GM23248 (cell line): ENCODE measurements around the gene ALPI. TPM values are rescaled to one million over a fixed set of nuclear protein-coding genes. Genes with fewer than 3 reads are reported as not detected.
"Not testable (repeated sequence)": the region's sequence is repeated elsewhere in the genome, so short reads cannot be mapped to it uniquely, and the experiment has no call there.

Experiments
- DNase-seq: peaks from one replicate; pipeline ENCODE4 v3.0.0-alpha.2; 2015
- H2AFZ ChIP-seq: fragments of 200-600 bp; sonication (generic); 2 replicates; pipeline ENCODE4 v1.6.1; 2016; ENCODE audit warnings: antibody characterized with exemption
- H3F3A ChIP-seq: fragments of 200-600 bp; sonication (generic); 2 replicates; pipeline ENCODE4 v1.6.1; 2016; ENCODE audit warnings: mild to moderate bottlenecking, antibody characterized with exemption, mixed run types; ENCODE audit not compliant: insufficient read depth
- H3K27ac ChIP-seq: fragments of 200-600 bp; sonication (generic); 2 replicates; pipeline ENCODE4 v1.5.1; 2016; ENCODE audit warnings: mild to moderate bottlenecking
- H3K27me3 ChIP-seq: fragments of 200-600 bp; sonication (generic); replicated peaks from 2 replicates; pipeline ENCODE4 v1.6.1; 2016; ENCODE audit warnings: mild to moderate bottlenecking; ENCODE audit not compliant: insufficient read depth
- H3K36me3 ChIP-seq: fragments of 200-600 bp; sonication (generic); 2 replicates; pipeline ENCODE4 v1.6.1; 2016; ENCODE audit warnings: low read depth, mild to moderate bottlenecking
- H3K4me1 ChIP-seq: fragments of 200-600 bp; sonication (generic); 2 replicates; pipeline ENCODE4 v1.6.1; 2016; ENCODE audit warnings: mild to moderate bottlenecking; ENCODE audit not compliant: insufficient read depth
- H3K4me2 ChIP-seq: fragments of 200-600 bp; sonication (generic); one replicate; pipeline ENCODE4 v1.6.1; 2016; ENCODE audit warnings: mild to moderate bottlenecking; ENCODE audit not compliant: unreplicated experiment
- H3K4me3 ChIP-seq: fragments of 200-600 bp; sonication (generic); 2 replicates; pipeline ENCODE4 v1.5.1; 2016; ENCODE audit warnings: mild to moderate bottlenecking
- H3K79me2 ChIP-seq: fragments of 200-600 bp; sonication (generic); 2 replicates; pipeline ENCODE4 v1.6.1; 2016; ENCODE audit warnings: mild to moderate bottlenecking; ENCODE audit not compliant: insufficient read depth
- H3K9ac ChIP-seq: fragments of 200-600 bp; sonication (generic); 2 replicates; pipeline ENCODE4 v1.6.1; 2016; ENCODE audit warnings: mild to moderate bottlenecking
- H3K9me2 ChIP-seq: fragments of 200-600 bp; sonication (generic); 2 replicates; pipeline ENCODE4 v1.6.1; 2016; ENCODE audit warnings: mixed run types, mild to moderate bottlenecking, moderate library complexity; ENCODE audit not compliant: insufficient read depth
- H3K9me3 ChIP-seq: fragments of 200-600 bp; sonication (generic); one replicate; pipeline ENCODE4 v1.6.1; 2017; ENCODE audit warnings: low read depth
- H4K20me1 ChIP-seq: fragments of 200-600 bp; sonication (generic); 2 replicates; pipeline ENCODE4 v1.6.0; 2016; ENCODE audit not compliant: insufficient read depth
- EZH2 ChIP-seq: fragments of 200-600 bp; sonication (generic); IDR thresholded peaks from 2 replicates; pipeline ENCODE4 v1.6.1; 2018; ENCODE audit warnings: antibody characterized with exemption, mild to moderate bottlenecking; ENCODE audit not compliant: insufficient read depth, poor library complexity, severe bottlenecking
- EZH2phosphoT487 ChIP-seq: fragments of 200-600 bp; sonication (generic); IDR thresholded peaks from 2 replicates; pipeline ENCODE4 v1.6.1; 2018; ENCODE audit warnings: antibody characterized with exemption, moderate library complexity, mild to moderate bottlenecking, low read depth; ENCODE audit not compliant: insufficient read depth
- WGBS, 2 experiments: methylation state at CpG; one replicate each; pipeline ENCODE4 v1.1.6; 2015 to 2017; ENCODE audit warnings: low lambda C conversion rate in 2 of 2, low coverage in 1 of 2; ENCODE audit errors: missing lambda C conversion rate in 2 of 2; 5-methylcytosine and 5-hydroxymethylcytosine counted together
- in situ Hi-C: fragments of 300-500 bp; cut with MboI; formaldehyde crosslinking; loops from 2 replicates; pipeline ENCODE4 v1.15.0; 2020
- polyA plus RNA-seq: library from polyadenylated mRNA; unstranded; fragments of >200 nt; fragmentation: Nextera tagmentation; extraction: Ambion mirVana; gene quantifications from 2 replicates; pipeline ENCODE4 v1.2.1, GENCODE V29; 2016
- total RNA-seq: library from RNA; depleted of rRNA; stranded (reverse); fragments of >200 nt; shearing (Covaris generic); gene quantifications from 2 replicates; pipeline ENCODE4 v1.2.3, GENCODE V29; 2014

ALPI gene
- total and polyA plus RNA-seq, 2 experiments from 2014 or later = not detected

- H2AFZ ChIP-seq = no peak overlapping the region
Observed at GRCh38 chr2:232444409-232445148, 11.4 kb upstream of the ALPI start.

DNA sequence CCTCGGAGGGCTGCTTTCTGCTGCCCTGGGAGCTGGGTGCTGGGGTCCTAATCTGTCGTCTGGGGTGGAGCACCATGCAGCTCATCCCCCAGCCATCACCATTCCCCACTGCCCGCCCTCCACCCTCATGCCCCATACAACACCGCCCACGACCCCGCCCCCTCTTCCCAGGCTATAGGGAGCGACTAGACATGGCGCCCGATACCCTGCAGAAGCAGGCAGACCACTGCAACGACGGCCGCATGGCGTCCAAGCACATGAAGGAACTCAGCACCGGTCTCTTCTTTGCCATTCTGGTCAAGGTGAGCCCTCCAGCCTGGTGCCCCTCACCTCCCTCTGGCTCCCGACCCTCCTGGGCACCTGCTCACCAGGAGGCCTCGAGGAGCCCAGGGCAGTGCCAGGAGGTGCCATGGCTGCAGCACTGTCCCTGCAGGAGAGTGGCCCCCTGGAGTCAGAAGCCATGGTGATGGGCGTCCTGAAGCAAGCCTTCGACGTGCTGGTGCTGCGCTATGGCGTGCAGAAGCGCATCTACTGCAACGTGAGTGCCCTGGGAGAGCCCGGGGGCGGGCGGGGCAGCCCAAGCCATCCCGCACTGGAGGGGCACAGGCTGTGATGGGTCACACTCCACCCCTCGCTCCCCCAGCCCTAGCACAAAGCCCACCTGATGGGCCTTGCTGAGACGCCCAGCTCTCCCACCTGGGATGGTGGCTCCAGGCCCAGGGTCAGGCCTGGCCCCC is 10.6 kb upstream of the ALPI start:
- H3K9ac ChIP-seq, H3K27ac ChIP-seq, in situ Hi-C loops, H3K4me3 ChIP-seq, H3F3A ChIP-seq, H2AFZ ChIP-seq, H4K20me1 ChIP-seq, H3K4me2 ChIP-seq, H3K9me2 ChIP-seq, H3K4me1 ChIP-seq, H3K9me3 ChIP-seq, H3K79me2 ChIP-seq, DNase-seq, H3K36me3 ChIP-seq, H3K27me3 ChIP-seq: not testable (repeated sequence)
- 57 to 64% methylated on average over 11 to 28 of the region's 29 CpGs for WGBS, 2 experiments

More at GRCh38 chr2:232444409-232445148, 11.4 kb upstream of the ALPI start:
- H3K9ac ChIP-seq = no peak overlapping the region
- no peaks in the 10 kb centered on the region for H3K9me2 ChIP-seq
- H4K20me1 ChIP-seq = no peaks in the 10 kb centered on the region
- WGBS, 2 experiments = 68 to 74% methylated on average over 18 to 21 of the region's 21 CpGs
- no peaks in the 10 kb centered on the region for H3K79me2 ChIP-seq
- DNase-seq = peak; percentile 84
- H3K4me1 ChIP-seq = no peaks in the 10 kb centered on the region
- no peak overlapping the region for H3K4me2 ChIP-seq
- no peaks in the 10 kb centered on the region for H3F3A ChIP-seq
- H3K9me3 ChIP-seq = no peaks in the 10 kb centered on the region
- no peak overlapping the region for H3K4me3 ChIP-seq
- no peak for TF ChIP-seq EZH2phosphoT487
- TF ChIP-seq EZH2 = no peak
- no peak overlapping the region for H3K27ac ChIP-seq
- no peaks in the 10 kb centered on the region for H3K27me3 ChIP-seq
- in situ Hi-C loops = no loop called here
- no peaks in the 10 kb centered on the region for H3K36me3 ChIP-seq

DNA sequence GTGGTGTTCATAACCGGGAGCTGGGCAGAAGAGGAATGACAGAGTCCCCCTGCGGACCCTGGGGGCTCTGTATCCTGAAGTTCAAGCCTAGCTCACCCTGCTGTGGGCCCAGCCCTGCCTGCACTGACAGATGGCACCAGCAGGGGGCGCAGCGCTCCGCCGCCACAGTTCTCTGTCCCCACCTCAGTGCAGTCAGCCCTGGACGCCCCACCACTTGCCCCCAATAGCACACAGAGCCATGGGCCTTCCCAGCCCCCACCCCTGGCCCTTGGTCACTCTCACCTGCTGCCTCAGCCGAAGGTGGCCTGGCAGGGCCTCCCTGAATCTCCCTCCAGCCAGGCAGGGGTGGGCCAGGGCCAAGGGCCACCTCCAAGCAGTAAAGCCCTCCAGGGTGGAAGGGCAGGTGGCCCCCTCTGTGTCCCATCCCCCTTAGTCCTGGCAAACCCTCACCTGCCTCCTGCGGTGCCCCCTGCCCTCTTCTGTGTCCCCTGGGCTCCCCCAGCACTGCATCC is 9.6 kb upstream of the ALPI start:
- 37 to 80% methylated on average over 1 to 5 of the region's 9 CpGs for WGBS, 2 experiments
- H3K4me3 ChIP-seq, DNase-seq, H3K27ac ChIP-seq, H3K36me3 ChIP-seq, H3K4me2 ChIP-seq, H3K9me2 ChIP-seq, H4K20me1 ChIP-seq, H3K4me1 ChIP-seq, H3F3A ChIP-seq, in situ Hi-C loops, H3K79me2 ChIP-seq, H3K9me3 ChIP-seq, H2AFZ ChIP-seq, H3K9ac ChIP-seq, H3K27me3 ChIP-seq: not testable (repeated sequence)

- H3K4me1 ChIP-seq = no peaks in the 10 kb centered on the region
- no peak overlapping the region for H3K27ac ChIP-seq
- no peak overlapping the region for H3K4me2 ChIP-seq
- H3K36me3 ChIP-seq = no peaks in the 10 kb centered on the region
- no peak overlapping the region for H2AFZ ChIP-seq
- TF ChIP-seq EZH2phosphoT487 (no peak), EZH2 (no peak)
- peaks cover 8% of the 10 kb centered on the region; the same call in 1 of the 2 replicates for H3K27me3 ChIP-seq
- H3K9ac ChIP-seq = no peak overlapping the region
- H3K9me2 ChIP-seq = no peaks in the 10 kb centered on the region
- DNase-seq = no peak
- no peaks in the 10 kb centered on the region for H3F3A ChIP-seq
- no peaks in the 10 kb centered on the region for H3K79me2 ChIP-seq
- 56 to 63% methylated on average over 9 of the region's 9 CpGs for WGBS, 2 experiments
- in situ Hi-C loops = no loop called here
- H4K20me1 ChIP-seq = no peaks in the 10 kb centered on the region
- no peak overlapping the region for H3K4me3 ChIP-seq
- no peaks in the 10 kb centered on the region for H3K9me3 ChIP-seq
Observed at GRCh38 chr2:232447091-232447620, 8.8 kb upstream of the ALPI start.
